Stimulated activated CD8-positive, alpha-beta memory T cell treated with anti-CD3 and anti-CD28 coated beads, Interleukin-4, amount 100 ng/mL, for 48 hours (primary cell): ENCODE results near the gene SLC7A6.

Experiments
- DNase-seq: peaks from one replicate; pipeline ENCODE4 v3.0.0-alpha.2; 2020

The SLC7A6 gene

DNA sequence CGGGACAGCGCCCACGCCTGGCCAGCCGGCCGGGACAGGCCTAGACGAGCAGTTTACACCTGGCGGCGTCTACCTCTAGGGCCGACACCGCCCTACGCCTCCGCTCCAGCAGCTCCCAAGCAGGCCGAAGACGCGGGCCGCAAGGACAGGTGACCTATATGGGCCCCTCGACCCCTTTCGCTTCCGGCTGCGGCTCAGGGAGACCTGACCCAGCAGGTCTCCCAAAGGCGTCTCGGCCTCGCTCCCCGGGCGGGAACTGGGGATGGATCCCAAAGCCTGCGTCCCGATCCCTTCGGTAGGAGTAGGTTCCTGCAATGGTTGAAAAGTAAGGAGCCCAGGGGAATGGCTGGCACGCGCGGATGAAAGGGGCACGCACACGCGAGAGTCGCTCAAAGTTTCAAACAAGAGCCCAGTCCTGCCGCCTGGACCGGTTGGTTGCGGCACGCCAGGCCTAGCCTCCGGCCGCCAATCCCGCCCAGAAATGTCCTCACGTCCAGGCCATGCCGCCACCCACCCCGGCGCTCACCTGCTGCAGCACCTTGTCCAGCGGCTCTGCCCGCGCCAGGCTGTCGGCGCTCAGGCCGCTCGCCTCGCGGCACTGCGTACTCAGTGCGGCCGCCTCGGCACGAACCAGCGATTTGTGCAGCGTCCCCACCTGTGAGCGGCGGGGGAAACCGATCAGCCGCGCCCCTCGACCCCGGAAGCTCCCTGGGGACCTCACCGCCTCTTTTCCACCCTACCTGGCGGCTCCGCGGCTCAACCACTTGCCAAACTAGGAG is 29.0 kb upstream of the SLC7A6 start:
- no peak for DNase-seq

DNA sequence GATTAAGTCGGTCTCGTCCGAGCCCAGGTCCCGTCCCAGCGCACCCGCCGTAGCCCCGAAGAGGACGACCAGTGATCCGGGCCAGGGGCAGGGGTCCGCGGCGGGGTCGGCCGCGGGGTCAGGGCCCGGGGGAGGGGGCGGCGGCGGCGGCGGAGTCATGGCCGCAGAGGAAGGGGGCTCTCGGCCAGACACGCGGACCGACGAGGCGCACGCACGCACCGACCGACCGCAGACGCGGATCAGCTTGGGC is 28.5 kb upstream of the SLC7A6 start, which contains the start of gene ESRP2:
Gene ESRP2, minus strand, starts transcription at position 241 of the 250 bp plus-strand sequence. Its CDS starts 82 bp downstream, at position 159.
- DNase-seq, result no peak

DNA sequence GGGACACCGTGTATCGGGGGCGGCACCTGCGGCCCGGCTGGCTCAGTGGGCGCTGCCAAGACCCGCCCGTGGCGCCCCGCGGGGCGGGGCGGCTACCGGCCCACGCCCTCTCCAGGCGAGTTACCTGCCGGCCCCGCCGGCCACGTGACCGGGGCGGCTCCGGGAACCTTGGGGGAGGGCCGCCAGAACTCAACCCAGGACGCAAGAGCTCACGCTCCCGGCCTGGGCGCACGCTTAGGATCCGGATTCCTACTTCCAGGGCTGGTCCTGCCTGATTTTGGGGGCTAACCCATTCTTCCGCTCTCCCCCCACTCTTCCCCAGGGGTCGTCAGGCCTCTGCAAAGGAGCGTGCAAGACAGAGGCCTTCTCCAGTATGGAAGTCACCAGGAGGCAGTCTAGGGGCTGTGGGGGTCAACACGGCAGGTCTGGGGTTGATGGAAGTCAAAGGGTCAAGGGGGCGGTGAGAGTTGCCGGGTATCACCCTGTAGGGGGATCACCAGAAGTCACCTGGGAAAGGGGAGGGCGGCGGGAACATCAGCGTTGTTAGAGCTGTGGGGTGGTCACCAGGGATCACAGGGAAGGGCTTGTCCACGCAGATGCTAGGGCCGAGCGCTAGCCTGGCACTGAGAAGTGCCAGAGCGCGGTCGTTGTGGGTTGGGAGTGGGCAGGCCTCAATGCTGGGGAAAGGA is 28.0 kb upstream of the SLC7A6 start:
- peak; percentile 54 for DNase-seq

DNA sequence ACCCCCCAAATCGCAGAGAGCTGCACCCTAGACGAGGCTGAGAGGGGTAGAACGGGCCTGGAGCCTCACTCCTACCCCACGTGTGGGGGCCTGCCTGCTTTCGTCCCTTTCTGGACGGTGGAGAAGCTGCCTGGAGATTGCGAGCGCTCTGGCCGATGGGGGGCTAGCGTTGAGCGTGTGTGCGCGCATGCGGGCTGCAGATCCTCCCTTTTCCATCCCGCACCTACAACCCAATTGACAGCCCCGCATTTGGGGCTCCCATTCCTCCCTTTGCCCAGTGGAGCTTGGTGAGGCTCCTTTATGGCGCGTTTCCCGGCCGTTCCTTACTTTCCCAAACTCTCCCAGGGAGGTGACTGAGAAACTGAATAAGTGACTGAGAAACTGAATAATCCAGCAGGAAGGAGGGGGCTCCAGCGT is 27.5 kb upstream of the SLC7A6 start:
- DNase-seq, result peak; percentile 46

DNA sequence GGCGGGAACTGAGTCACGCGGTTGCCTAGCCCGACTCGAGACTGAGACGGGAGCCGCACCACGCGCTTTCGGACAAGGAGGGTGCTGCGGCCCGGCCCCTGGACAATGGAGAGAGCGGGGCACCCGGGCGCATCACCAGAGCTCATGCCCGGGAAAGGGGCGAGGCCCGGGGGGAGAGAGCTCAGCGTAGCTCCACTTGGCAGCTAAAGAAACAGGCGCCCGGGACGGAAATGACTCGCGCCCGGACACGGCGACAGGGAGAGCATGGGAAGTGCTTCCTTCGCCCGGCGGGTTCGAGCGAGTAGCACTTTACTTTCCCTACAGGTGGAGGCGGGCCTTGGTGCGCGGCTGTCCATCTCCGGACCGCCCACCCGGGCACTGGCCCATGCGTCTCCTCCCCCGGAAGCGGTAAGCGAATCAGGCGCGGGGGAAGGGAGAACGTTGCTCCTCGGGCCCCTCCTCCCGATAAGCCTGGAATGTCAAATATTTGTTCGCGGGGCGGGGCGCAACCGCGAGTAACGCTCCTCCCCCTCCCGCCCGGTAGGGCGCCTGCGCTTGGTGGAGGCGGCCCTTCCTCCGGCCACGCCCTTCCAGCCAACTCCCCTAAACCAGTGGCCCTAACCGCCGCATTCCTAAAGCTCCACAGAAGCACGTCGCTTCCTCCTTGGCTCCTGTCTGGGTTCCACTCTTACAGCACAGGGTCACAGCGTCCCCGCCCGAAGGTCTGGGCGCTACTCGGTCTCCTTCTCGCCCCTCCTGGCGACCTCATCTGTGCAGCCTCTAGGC is 26.9 kb upstream of the SLC7A6 start:
- peak; percentile 94 for DNase-seq

GRCh38 chr16:68238029-68238345 is 26.3 kb upstream of the SLC7A6 start:
- no peak for DNase-seq

- DNase-seq, result no peak
These were observed 22.2 kb upstream of the SLC7A6 start for GRCh38 chr16:68242085-68242484.

GRCh38 chr16:68242926-68243858 is 21.1 kb upstream of the SLC7A6 start:
- DNase-seq, result no peak

DNA sequence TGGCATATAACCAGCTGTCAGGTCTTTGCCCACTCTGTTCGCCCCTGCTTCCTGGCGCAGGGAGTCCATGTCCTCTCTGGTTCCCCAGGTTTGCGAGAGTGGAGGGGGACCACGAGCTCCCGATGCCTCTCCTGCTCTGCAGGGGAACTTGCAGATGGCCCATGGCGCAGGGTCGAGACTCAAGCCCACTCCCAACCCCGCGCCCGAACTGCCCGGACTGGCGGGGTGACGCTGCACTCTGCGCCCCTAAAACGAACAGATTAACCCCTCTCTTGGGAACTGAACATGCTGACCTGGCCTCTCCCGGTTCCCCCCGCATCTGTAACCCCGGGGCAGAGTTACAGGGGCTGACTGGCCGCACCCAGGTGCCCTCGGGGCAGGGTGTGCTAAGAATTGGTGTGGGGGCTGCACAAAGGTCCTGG is 19.8 kb upstream of the SLC7A6 start:
- no peak for DNase-seq

- peak; percentile 98 for DNase-seq
These were observed 19.1 kb upstream of the SLC7A6 start, which contains the start of gene PLA2G15 for GRCh38 chr16:68244903-68245853. Gene PLA2G15, plus strand, starts transcription at chr16:68245373. Its CDS starts 54 bp downstream, at chr16:68245427.

DNA sequence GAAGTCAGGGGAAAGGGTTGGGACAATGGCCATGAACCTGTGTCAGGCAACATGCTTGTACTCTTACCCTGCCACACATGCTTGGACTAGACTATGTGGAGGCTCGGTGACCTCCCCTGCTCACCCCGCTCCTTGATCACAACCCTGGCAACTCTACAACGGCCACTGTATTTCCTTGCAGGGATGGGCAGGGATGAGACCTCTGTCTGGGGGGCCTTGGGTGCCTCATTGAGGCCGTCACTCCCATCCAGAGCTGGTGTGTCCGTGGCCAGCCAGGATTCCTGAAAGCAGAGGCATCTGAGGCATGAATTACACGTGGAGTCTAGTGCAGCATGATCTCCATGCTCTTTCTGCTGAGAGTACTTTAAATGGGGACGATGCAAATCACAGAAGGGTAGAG is 18.2 kb upstream of the SLC7A6 start:
- no peak for DNase-seq

GRCh38 chr16:68246666-68247065 is 17.7 kb upstream of the SLC7A6 start:
- DNase-seq, result no peak

DNA sequence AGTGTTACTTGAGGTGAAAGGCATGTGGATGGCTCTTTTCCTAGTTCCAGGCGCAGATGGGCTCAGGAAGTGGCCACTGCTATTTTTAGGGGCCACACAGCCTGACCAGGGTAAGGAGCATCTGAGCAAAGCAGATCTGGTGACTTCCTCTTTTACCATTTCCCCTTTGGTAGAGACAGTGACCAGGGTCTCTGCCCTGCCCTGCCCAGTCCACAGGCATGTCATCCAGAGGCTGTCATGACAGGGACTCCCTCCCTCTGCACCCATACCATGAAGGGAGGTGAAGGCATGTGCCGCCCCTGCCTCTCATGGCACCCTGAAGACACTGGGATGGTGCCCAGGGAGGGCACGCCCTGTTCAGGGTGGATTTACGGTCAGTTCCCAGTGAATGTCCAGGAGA is 16.9 kb upstream of the SLC7A6 start:
- DNase-seq, result no peak

DNA sequence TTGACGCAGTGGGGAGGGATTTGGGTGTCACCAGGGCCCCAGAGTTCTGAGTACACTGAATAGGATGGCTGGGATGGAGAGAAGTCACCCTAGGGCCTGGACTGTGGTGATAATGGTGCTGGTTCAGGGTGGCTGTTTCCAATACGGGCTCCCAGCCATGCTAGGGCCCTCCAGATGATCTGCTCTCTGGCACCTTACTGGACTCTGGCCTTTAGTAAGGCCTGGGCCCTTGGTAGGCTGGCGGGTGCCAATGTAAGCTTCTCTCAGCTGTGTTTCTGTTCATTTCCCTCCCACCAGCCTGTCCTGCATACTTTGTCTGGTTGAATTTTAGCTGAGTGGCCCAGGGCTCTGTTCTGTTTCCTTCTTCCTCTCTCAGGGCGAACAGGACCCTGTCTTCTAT is 16.4 kb upstream of the SLC7A6 start:
- DNase-seq, result no peak

DNA sequence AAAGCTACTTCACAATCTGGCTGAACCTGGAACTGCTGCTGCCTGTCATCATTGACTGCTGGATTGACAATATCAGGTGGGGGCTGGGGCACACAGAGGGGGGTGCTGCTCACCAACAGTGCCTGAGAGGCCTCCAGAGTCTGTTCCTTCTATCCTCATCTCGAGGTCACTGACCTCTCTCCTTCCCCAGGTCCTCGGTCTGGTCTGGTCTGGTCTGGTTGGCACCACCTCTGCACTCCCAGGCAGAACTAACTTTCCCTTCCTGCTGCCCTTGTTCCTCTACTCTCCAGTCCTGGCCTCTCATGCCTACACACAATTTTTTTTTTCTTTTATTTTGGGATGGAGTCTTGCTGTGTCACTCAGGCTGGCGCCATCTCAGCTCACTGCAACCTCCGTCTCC is 15.0 kb upstream of the SLC7A6 start:
- DNase-seq, result no peak

- no peak for DNase-seq
These were observed 13.4 kb upstream of the SLC7A6 start for GRCh38 chr16:68250951-68251350.

DNA sequence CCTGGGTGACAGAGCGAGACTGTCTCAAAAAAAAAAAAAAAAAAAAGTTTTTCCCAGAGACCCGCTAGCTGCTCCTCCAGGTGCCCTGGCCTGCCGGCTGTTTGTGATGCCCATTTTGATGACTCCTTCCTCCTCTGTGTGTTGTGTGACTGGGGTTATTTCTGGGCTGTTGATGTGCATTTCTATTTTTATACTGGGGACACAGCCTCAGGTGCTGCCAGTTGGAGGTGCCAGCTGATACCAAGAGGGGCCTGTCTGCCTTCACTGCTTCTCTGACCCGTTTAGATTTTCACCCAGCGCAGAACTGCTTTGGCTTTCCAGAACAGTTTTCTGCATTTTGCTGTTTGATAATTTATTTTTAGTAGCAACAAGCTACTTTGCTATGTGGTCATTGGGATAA is 12.5 kb upstream of the SLC7A6 start:
- no peak for DNase-seq

- DNase-seq, result no peak
These were observed 11.9 kb upstream of the SLC7A6 start for GRCh38 chr16:68252383-68252782.

DNA sequence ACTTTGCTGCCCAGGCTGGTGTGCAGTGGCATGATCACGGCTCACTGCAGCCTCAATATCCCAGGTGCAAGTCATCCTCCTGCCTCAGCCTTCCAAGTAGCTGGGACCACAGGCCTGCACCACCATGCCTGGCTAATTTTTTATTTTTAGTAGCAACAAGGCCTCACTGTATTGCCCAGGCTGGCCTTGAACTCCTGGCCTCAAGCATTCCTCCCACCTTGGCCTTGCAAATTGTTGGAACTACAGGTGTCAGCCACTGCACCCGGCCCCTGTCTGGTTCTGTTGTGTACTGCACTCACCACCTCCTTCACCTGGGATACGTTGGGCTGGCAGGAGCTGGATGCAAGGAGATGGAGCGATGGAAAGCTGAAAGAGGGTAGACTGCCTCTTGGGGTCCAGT is 10.6 kb upstream of the SLC7A6 start:
- DNase-seq, result no peak

DNA sequence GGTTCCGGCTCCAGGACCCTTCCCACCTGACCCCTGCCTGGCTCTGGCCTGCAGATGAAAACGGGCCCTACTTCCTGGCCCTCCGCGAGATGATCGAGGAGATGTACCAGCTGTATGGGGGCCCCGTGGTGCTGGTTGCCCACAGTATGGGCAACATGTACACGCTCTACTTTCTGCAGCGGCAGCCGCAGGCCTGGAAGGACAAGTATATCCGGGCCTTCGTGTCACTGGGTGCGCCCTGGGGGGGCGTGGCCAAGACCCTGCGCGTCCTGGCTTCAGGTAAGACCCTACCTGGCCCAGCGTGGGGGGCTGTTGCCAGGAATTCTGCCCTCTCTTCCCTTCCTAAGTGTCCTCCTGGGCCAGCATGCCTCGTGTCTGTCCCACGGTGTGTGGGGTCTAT is 8.6 kb upstream of the SLC7A6 start:
- no peak for DNase-seq

DNA sequence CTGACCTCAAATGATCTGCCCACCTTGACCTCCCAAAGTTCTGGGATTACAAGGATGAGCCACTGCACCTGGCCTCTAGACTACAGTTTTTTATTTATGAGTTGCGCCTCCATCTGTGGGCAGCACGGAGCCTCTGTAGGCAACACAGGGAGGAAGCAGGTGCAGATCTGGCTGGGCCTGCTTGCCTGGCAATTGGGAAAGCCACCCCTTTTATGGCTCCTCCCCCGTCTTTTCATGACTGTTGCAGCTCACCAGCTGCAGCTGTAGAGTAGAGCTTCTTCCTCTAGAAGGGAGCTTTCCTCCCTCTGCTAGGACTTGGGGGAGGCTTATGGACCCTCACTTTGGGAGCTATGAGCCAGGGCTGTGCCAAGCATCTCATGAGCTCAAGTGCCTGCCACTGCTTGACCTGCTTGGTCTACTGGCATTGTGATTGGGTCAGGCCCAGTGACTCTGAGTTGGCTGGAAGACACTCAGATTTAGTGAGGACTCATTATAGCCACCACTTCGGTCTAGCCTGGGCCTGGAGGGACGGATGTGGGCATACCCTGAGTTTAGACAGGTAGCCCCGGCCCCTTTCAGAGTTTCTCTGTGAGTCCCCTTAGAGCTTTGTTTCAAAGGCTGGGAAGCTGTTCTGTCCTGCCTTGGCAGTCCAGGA is 6.9 kb upstream of the SLC7A6 start:
- DNase-seq, result no peak
